HG03139 (cell line): Measurements from ENCODE around the gene IL10.

Source experiments
- ATAC-seq: cut with Tn5 transposase; IDR thresholded peaks from one replicate; pipeline ENCODE4 v1.9.1; 2021; ENCODE audit not compliant: unreplicated experiment

Gene IL10

GRCh38 chr1:206737729-206738201 is 34.5 kb downstream of the IL10 start:
- no peak for ATAC-seq

GRCh38 chr1:206736878-206737728 is 35.2 kb downstream of the IL10 start:
- ATAC-seq = no peak

GRCh38 chr1:206735553-206736031 is 36.7 kb downstream of the IL10 start:
- no peak for ATAC-seq

- ATAC-seq = no peak
These were observed 37.7 kb downstream of the IL10 start for GRCh38 chr1:206734499-206735142.

- ATAC-seq = no peak
These were observed 39.3 kb downstream of the IL10 start for GRCh38 chr1:206732992-206733391.

- ATAC-seq = no peak
These were observed 39.8 kb downstream of the IL10 start for GRCh38 chr1:206732508-206732907.

- no peak for ATAC-seq
These were observed 42.8 kb downstream of the IL10 start for GRCh38 chr1:206729507-206729906.

GRCh38 chr1:206729050-206729449 is 43.2 kb downstream of the IL10 start:
- no peak for ATAC-seq

GRCh38 chr1:206728697-206728987 is 43.7 kb downstream of the IL10 start:
- ATAC-seq = no peak

GRCh38 chr1:206727981-206728696 is 44.2 kb downstream of the IL10 start:
- ATAC-seq = no peak

- no peak for ATAC-seq
These were observed 47.0 kb downstream of the IL10 start for GRCh38 chr1:206725109-206725963.

- ATAC-seq = no peak
These were observed 48.4 kb downstream of the IL10 start for GRCh38 chr1:206723805-206724472.

- ATAC-seq = no peak
These were observed 48.9 kb downstream of the IL10 start for GRCh38 chr1:206723462-206723804.

GRCh38 chr1:206722751-206723461 is 49.4 kb downstream of the IL10 start:
- no peak for ATAC-seq

- no peak for ATAC-seq
These were observed 50.8 kb downstream of the IL10 start for GRCh38 chr1:206721454-206721853.

GRCh38 chr1:206719169-206719839 is 53.0 kb downstream of the IL10 start:
- ATAC-seq = no peak

GRCh38 chr1:206717674-206717989 is 54.7 kb downstream of the IL10 start:
- ATAC-seq = no peak
